Neural cell (in vitro differentiated cells): ENCODE data around the gene PRRC2B. TPM values are rescaled to one million over a fixed set of nuclear protein-coding genes. Genes with fewer than 3 reads are reported as not detected.

Experiments used
- H2AFZ ChIP-seq: fragments of 200-600, 300-800 bp; sonication (generic), shearing (Covaris generic); 2 replicates; pipeline ENCODE4 v1.6.0; 2014; ENCODE audit warnings: low read depth, mild to moderate bottlenecking, antibody characterized with exemption, low read length, moderate library complexity
- H3F3A ChIP-seq: fragments of 200-600 bp; shearing (Covaris generic); 2 replicates; pipeline ENCODE4 v1.6.1; 2016; ENCODE audit warnings: mild to moderate bottlenecking, moderate library complexity, mixed read lengths, antibody characterized with exemption, low read length; ENCODE audit not compliant: insufficient read depth, poor library complexity, severe bottlenecking
- H3K27ac ChIP-seq: fragments of 200-600, 300-800 bp; sonication (generic), shearing (Covaris generic); 2 replicates; pipeline ENCODE4 v1.5.1; 2014; ENCODE audit warnings: mild to moderate bottlenecking, low read length, moderate library complexity
- H3K27me3 ChIP-seq: fragments of 300-800, 200-600 bp; sonication (generic), shearing (Covaris generic); 2 replicates; pipeline ENCODE4 v1.6.0; 2014; ENCODE audit warnings: mild to moderate bottlenecking, low read depth, low read length, moderate library complexity; ENCODE audit not compliant: insufficient read depth
- H3K36me3 ChIP-seq: fragments of 300-800, 200-600 bp; sonication (generic), shearing (Covaris generic); 2 replicates; pipeline ENCODE4 v1.5.1; 2014; ENCODE audit warnings: mild to moderate bottlenecking, antibody characterized with exemption, low read length, moderate library complexity; ENCODE audit not compliant: insufficient read depth
- H3K4me2 ChIP-seq: fragments of 300-800, 200-600 bp; sonication (generic), shearing (Covaris generic); 2 replicates; pipeline ENCODE4 v1.6.0; 2014; ENCODE audit warnings: mild to moderate bottlenecking, low read length
- H3K4me3 ChIP-seq: fragments of 300-800, 200-600 bp; sonication (generic), shearing (Covaris generic); 2 replicates; pipeline ENCODE4 v1.5.1; 2014; ENCODE audit warnings: mild to moderate bottlenecking, low read length, moderate library complexity
- H3K79me2 ChIP-seq: fragments of 200-600 bp; shearing (Covaris generic); replicated peaks from 2 replicates; pipeline ENCODE4 v1.6.0; 2014; ENCODE audit warnings: mild to moderate bottlenecking, low read length, moderate library complexity; ENCODE audit not compliant: insufficient read depth
- H3K9ac ChIP-seq: fragments of 300-800, 200-600 bp; sonication (generic), shearing (Covaris generic); 2 replicates; pipeline ENCODE4 v1.6.1; 2016; ENCODE audit warnings: mild to moderate bottlenecking, low read length, mixed read lengths
- H3K9me2 ChIP-seq: fragments of 200-600 bp; shearing (Covaris generic); 2 replicates; pipeline ENCODE4 v1.6.1; 2016; ENCODE audit warnings: mild to moderate bottlenecking, low read length, mixed read lengths; ENCODE audit not compliant: insufficient read depth
- H3K9me3 ChIP-seq: fragments of 200-600, 300-800 bp; sonication (generic), shearing (Covaris generic); 2 replicates; pipeline ENCODE4 v1.6.1; 2016; ENCODE audit warnings: mild to moderate bottlenecking, mixed run types, low read length, moderate library complexity, mixed read lengths
- H4K20me1 ChIP-seq: fragments of 200-600 bp; shearing (Covaris generic); 2 replicates; pipeline ENCODE4 v1.6.1; 2016; ENCODE audit warnings: mild to moderate bottlenecking, mixed run types; ENCODE audit not compliant: insufficient read depth
- CTCF ChIP-seq: fragments of 450-650 bp; IDR thresholded peaks from 2 replicates; pipeline ENCODE4 v1.5.1; 2014; ENCODE audit warnings: antibody characterized with exemption, mild to moderate bottlenecking, moderate library complexity; ENCODE audit not compliant: poor library complexity, severe bottlenecking
- EP300 ChIP-seq: fragments of 450-650 bp; conservative IDR thresholded peaks from 2 replicates; pipeline ENCODE4 v1.6.1; 2014; ENCODE audit warnings: antibody characterized with exemption, mild to moderate bottlenecking, moderate library complexity; ENCODE audit not compliant: poor library complexity, severe bottlenecking
- EZH2 ChIP-seq: fragments of 200-600, 300-800 bp; shearing (Covaris generic), sonication (generic); IDR thresholded peaks from 2 replicates; pipeline ENCODE4 v1.6.1; 2014; ENCODE audit warnings: antibody characterized with exemption, low read length, borderline replicate concordance, mild to moderate bottlenecking; ENCODE audit not compliant: insufficient read depth, poor library complexity, severe bottlenecking
- MXI1 ChIP-seq: fragments of 450-650 bp; conservative IDR thresholded peaks from 2 replicates; pipeline ENCODE4 v1.6.1; 2014; ENCODE audit warnings: antibody characterized with exemption, mild to moderate bottlenecking; ENCODE audit not compliant: poor library complexity, severe bottlenecking
- POLR2AphosphoS5 ChIP-seq: IDR thresholded peaks from 2 replicates; pipeline ENCODE4 v1.6.1; 2012
- RAD21 ChIP-seq: fragments of 450-650 bp; conservative IDR thresholded peaks from 2 replicates; pipeline ENCODE4 v1.6.1; 2014; ENCODE audit warnings: antibody characterized with exemption, mild to moderate bottlenecking, moderate library complexity
- REST ChIP-seq: IDR thresholded peaks from 2 replicates; pipeline ENCODE4 v1.6.1; 2012; ENCODE audit warnings: borderline replicate concordance
- SMC3 ChIP-seq: fragments of 450-650 bp; conservative IDR thresholded peaks from 2 replicates; pipeline ENCODE4 v1.6.1; 2014; ENCODE audit warnings: antibody characterized with exemption, mild to moderate bottlenecking, moderate library complexity; ENCODE audit not compliant: poor library complexity
- TAF1 ChIP-seq: IDR thresholded peaks from 2 replicates; pipeline ENCODE4 v1.6.1; 2012; ENCODE audit warnings: low read depth
- polyA plus RNA-seq: library from polyadenylated mRNA; depleted of rRNA; stranded (reverse); fragments of >200 nt; gene quantifications from 2 replicates; pipeline ENCODE4 v1.2.3, GENCODE V29; 2014

The PRRC2B gene
- polyA plus RNA-seq, 1 donor from 2014 or later: 89.5 TPM

DNA sequence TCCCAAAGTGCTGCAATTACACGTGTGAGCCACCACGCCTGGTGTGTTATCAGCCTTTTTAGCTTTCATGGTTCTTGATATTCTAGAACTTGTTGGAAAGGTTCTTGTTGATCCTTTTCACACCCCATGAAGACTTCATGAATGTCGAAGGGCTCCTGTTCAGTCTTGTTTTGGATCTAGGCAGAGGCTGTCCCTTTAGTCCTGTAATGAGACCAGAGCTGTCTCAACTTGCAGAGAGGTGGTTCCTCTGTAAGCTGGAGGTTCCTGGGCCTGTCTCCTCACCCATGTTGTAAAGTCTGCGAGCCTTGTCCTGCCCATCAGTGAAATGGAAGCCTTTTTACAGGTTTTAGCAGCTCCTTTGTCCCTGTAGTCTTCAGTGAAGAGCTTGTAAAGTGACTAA, 38.2 kb downstream of the PRRC2B start:
- no peak for TF ChIP-seq RAD21
- no peak for TF ChIP-seq SMC3
- TF ChIP-seq CTCF: no peak
- TF ChIP-seq MXI1: no peak
- TF ChIP-seq TAF1: no peak
- no peak for TF ChIP-seq REST
- no peak for TF ChIP-seq POLR2AphosphoS5
- H3K4me3 ChIP-seq: no peak overlapping the region
- no peak overlapping the region for H2AFZ ChIP-seq
- no peaks in the 10 kb centered on the region for H3F3A ChIP-seq
- no peaks in the 10 kb centered on the region for H3K9me2 ChIP-seq
- H3K27me3 ChIP-seq: no peaks in the 10 kb centered on the region
- H3K9me3 ChIP-seq: no peaks in the 10 kb centered on the region
- no peaks in the 10 kb centered on the region for H3K36me3 ChIP-seq
- H3K27ac ChIP-seq: no peak overlapping the region
- H3K79me2 ChIP-seq: peaks cover 48% of the 10 kb centered on the region
- H4K20me1 ChIP-seq: peaks cover 29% of the 10 kb centered on the region
- H3K4me2 ChIP-seq: no peak overlapping the region
- H3K9ac ChIP-seq: no peak overlapping the region

DNA sequence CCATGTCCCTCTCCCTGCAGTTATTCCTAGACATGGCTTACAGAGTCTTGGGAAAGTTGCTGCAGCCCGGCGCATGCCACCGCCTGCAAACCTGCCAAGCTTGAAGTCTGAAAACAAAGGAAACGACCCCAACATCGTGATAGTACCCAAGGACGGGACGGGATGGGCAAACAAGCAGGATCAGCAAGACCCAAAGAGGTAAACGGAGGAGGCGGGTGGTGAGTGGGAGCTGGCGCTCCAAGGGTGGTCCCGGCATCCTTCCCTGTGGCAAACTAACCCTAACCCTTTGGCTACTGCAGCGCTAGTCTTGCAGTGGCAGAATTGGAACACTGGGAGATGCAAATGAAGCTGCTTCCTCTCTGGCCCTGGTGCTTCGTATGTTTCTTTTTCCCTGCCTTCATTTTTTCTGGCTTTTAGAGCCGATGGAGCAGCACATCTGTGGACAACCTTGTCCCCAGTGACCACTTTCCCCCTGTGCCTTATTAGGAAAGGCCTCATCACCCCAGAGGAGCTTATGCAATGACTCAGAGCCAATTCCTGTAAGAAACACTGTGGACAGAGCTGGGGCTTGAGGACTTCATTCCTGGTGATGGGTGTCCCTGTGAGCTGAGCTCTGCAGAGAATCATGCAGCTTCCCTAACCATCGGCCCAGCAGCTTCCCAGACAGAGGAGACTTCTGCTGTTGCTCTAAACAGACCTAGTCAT, 38.9 kb downstream of the PRRC2B start:
- Histone ChIP-seq H3K36me3 (no peaks in the 10 kb centered on the region), H3F3A (no peaks in the 10 kb centered on the region), H3K9me2 (no peaks in the 10 kb centered on the region), H3K4me2 (no peak overlapping the region), H3K27ac (no peak overlapping the region), H3K9ac (no peak overlapping the region), H3K9me3 (no peaks in the 10 kb centered on the region), H2AFZ (no peak overlapping the region), H3K79me2 (peaks cover 47% of the 10 kb centered on the region), H4K20me1 (peaks cover 29% of the 10 kb centered on the region), H3K4me3 (no peak overlapping the region), H3K27me3 (no peaks in the 10 kb centered on the region)
- TF ChIP-seq POLR2AphosphoS5: no peak
- no peak for TF ChIP-seq EZH2
- no peak for TF ChIP-seq EP300
